ENCODE data around the gene KIF2B.

DNA sequence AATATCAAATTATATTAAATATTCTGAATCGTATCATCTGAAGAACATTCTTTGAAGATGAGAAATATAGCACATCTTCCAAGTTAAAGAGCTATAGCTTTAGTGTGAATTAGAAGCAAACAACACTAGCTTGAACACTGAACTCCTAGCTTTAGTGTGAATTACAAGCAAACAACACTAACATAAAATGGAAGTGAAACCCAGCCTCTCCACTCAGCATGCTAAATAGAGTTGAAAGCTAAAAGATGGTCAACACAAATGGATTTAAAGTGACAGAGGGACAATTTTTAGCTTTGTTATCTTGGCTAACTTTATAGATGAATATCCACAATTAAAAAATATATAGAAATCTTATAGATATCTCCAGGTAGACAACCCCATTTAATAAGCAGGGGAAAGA lies 4.5 kb upstream of the KIF2B start:
- TF ChIP-seq MAX (CRISPR knock-in tag; IDR thresholded peaks at IDR 0.05) = no peak
- no peak for TF ChIP-seq SMAD4 (CRISPR knock-in tag; IDR thresholded peaks at IDR 0.05)
- TF ChIP-seq CTCF (IDR thresholded peaks at IDR 0.05) = no peak
- no peak for TF ChIP-seq NFE2L1 (CRISPR knock-in tag; IDR thresholded peaks at IDR 0.05)
